GM23248 (cell line): ENCODE measurements around the gene TMEM44. TPM values are rescaled to one million over a fixed set of nuclear protein-coding genes. Genes with fewer than 3 reads are reported as not detected.

ENCODE experiments used
- DNase-seq: peaks from one replicate; pipeline ENCODE4 v3.0.0-alpha.2; 2015
- H2AFZ ChIP-seq: fragments of 200-600 bp; sonication (generic); 2 replicates; pipeline ENCODE4 v1.6.1; 2016; ENCODE audit warnings: antibody characterized with exemption
- H3F3A ChIP-seq: fragments of 200-600 bp; sonication (generic); 2 replicates; pipeline ENCODE4 v1.6.1; 2016; ENCODE audit warnings: mild to moderate bottlenecking, antibody characterized with exemption, mixed run types; ENCODE audit not compliant: insufficient read depth
- H3K27ac ChIP-seq: fragments of 200-600 bp; sonication (generic); 2 replicates; pipeline ENCODE4 v1.5.1; 2016; ENCODE audit warnings: mild to moderate bottlenecking
- H3K27me3 ChIP-seq: fragments of 200-600 bp; sonication (generic); replicated peaks from 2 replicates; pipeline ENCODE4 v1.6.1; 2016; ENCODE audit warnings: mild to moderate bottlenecking; ENCODE audit not compliant: insufficient read depth
- H3K36me3 ChIP-seq: fragments of 200-600 bp; sonication (generic); 2 replicates; pipeline ENCODE4 v1.6.1; 2016; ENCODE audit warnings: low read depth, mild to moderate bottlenecking
- H3K4me1 ChIP-seq: fragments of 200-600 bp; sonication (generic); 2 replicates; pipeline ENCODE4 v1.6.1; 2016; ENCODE audit warnings: mild to moderate bottlenecking; ENCODE audit not compliant: insufficient read depth
- H3K4me2 ChIP-seq: fragments of 200-600 bp; sonication (generic); one replicate; pipeline ENCODE4 v1.6.1; 2016; ENCODE audit warnings: mild to moderate bottlenecking; ENCODE audit not compliant: unreplicated experiment
- H3K4me3 ChIP-seq: fragments of 200-600 bp; sonication (generic); 2 replicates; pipeline ENCODE4 v1.5.1; 2016; ENCODE audit warnings: mild to moderate bottlenecking
- H3K79me2 ChIP-seq: fragments of 200-600 bp; sonication (generic); 2 replicates; pipeline ENCODE4 v1.6.1; 2016; ENCODE audit warnings: mild to moderate bottlenecking; ENCODE audit not compliant: insufficient read depth
- H3K9ac ChIP-seq: fragments of 200-600 bp; sonication (generic); 2 replicates; pipeline ENCODE4 v1.6.1; 2016; ENCODE audit warnings: mild to moderate bottlenecking
- H3K9me2 ChIP-seq: fragments of 200-600 bp; sonication (generic); 2 replicates; pipeline ENCODE4 v1.6.1; 2016; ENCODE audit warnings: mixed run types, mild to moderate bottlenecking, moderate library complexity; ENCODE audit not compliant: insufficient read depth
- H3K9me3 ChIP-seq: fragments of 200-600 bp; sonication (generic); one replicate; pipeline ENCODE4 v1.6.1; 2017; ENCODE audit warnings: low read depth
- H4K20me1 ChIP-seq: fragments of 200-600 bp; sonication (generic); 2 replicates; pipeline ENCODE4 v1.6.0; 2016; ENCODE audit not compliant: insufficient read depth
- EZH2 ChIP-seq: fragments of 200-600 bp; sonication (generic); IDR thresholded peaks from 2 replicates; pipeline ENCODE4 v1.6.1; 2018; ENCODE audit warnings: antibody characterized with exemption, mild to moderate bottlenecking; ENCODE audit not compliant: insufficient read depth, poor library complexity, severe bottlenecking
- EZH2phosphoT487 ChIP-seq: fragments of 200-600 bp; sonication (generic); IDR thresholded peaks from 2 replicates; pipeline ENCODE4 v1.6.1; 2018; ENCODE audit warnings: antibody characterized with exemption, moderate library complexity, mild to moderate bottlenecking, low read depth; ENCODE audit not compliant: insufficient read depth
- WGBS, 2 experiments: methylation state at CpG; one replicate each; pipeline ENCODE4 v1.1.6; 2015 to 2017; ENCODE audit warnings: low lambda C conversion rate in 2 of 2, low coverage in 1 of 2; ENCODE audit errors: missing lambda C conversion rate in 2 of 2; 5-methylcytosine and 5-hydroxymethylcytosine counted together
- in situ Hi-C: fragments of 300-500 bp; cut with MboI; formaldehyde crosslinking; loops from 2 replicates; pipeline ENCODE4 v1.15.0; 2020
- polyA plus RNA-seq: library from polyadenylated mRNA; unstranded; fragments of >200 nt; fragmentation: Nextera tagmentation; extraction: Ambion mirVana; gene quantifications from 2 replicates; pipeline ENCODE4 v1.2.1, GENCODE V29; 2016
- total RNA-seq: library from RNA; depleted of rRNA; stranded (reverse); fragments of >200 nt; shearing (Covaris generic); gene quantifications from 2 replicates; pipeline ENCODE4 v1.2.3, GENCODE V29; 2014

The TMEM44 gene
- total and polyA plus RNA-seq, 2 experiments from 2014 or later: 13.1 to 14.6 TPM

DNA sequence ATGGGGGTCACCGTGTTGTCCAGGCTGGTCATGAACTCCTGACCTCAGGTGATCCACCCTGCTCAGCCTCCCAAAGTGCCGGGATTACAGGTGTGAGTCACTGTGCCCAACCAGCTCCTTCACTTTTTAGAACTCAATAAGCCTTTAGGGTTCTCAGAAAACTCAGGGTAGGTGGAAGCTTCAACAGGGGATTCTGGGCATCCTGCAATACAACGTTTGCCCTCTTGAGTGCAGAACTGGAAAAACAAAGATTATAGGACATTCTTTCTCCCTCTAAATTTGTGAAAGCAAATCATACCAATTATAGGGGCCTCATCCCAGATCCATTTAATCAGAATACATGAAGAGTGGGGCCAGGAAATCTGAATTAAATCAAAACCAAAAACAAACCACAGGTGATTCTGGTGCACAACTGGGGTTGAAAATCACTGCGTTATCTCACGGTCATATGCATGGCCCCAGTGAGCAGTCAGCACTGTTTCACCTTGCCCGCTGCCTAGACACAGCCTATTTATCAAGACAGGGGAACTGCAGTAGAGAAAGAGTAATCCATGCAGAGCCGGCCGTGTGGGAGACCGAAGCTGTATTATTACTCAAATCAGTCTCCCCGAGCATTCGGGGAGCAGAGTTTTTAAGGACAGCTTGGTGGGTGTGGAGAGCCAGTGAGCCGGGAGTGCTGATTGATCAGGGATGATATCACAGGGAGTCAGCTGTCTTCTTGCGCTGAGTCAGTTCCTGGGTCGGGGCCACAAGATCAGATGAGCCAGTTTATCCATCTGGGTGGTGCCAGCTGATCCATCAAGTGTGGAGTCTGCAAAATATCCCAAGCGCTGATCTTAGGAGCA lies 58.4 kb downstream of the TMEM44 start:
- H3K4me1 ChIP-seq: peaks cover 63% of the 10 kb centered on the region
- H3K4me2 ChIP-seq: peak overlapping the region; percentile 76
- peak; percentile 82 for DNase-seq
- H3K4me3 ChIP-seq: peak overlapping the region; percentile 47
- in situ Hi-C loops: loop anchor here (5.0 kb wide), 1 partner anchor 93 kb away; no protein-coding TSS in a partner anchor
- H3K79me2 ChIP-seq: no peaks in the 10 kb centered on the region
- H3K27ac ChIP-seq: peak overlapping the region; percentile 98
- H3K9me3 ChIP-seq: no peaks in the 10 kb centered on the region
- TF ChIP-seq EZH2phosphoT487 (no peak), EZH2 (no peak)
- H3K27me3 ChIP-seq: no peaks in the 10 kb centered on the region
- no peaks in the 10 kb centered on the region for H3K9me2 ChIP-seq
- H3K36me3 ChIP-seq: no peaks in the 10 kb centered on the region
- H2AFZ ChIP-seq: no peak overlapping the region
- H3K9ac ChIP-seq: peak overlapping the region; percentile 79
- peaks cover 68% of the 10 kb centered on the region for H3F3A ChIP-seq
- H4K20me1 ChIP-seq: no peaks in the 10 kb centered on the region
- WGBS, 2 experiments: 6 to 9% methylated on average over 15 of the region's 15 CpGs

DNA sequence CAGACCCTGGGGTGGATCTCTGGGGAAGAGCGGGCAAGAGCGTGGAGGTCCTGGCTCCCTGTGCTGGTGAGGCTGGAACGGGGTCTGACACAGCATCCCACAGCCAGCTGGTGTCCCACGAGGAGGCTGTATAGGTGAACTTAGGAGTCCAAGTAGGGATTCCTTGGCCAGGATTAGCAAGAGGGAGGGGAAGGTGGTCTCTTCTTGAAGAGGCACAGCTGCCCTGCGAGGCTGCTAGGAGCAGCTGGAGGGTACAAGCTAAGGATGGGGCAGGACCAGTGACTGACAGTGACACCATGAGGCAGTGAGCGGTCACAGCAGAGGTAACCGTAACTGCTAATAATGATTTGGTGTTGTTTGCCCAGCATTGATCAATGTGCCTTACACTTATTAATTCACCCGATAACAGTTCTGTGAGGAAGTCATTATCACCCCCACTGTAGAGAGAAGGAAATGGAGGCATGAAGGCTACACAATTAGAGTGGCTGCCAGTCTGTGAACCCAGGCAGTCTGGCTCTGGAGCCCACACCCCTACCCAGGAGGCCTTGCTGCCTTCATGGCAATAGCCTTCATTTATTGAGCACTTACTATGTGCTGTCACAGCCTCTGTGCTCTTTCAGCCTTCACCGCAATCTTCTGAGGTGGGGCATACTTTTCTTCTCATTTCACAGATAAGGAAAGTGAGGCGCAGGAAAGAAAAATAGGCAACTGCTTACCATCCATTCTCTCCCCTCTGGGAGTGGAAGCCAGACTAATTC lies 59.4 kb downstream of the TMEM44 start:
- H3K4me2 ChIP-seq: no peak overlapping the region
- H3K36me3 ChIP-seq: no peaks in the 10 kb centered on the region
- no peaks in the 10 kb centered on the region for H3K79me2 ChIP-seq
- WGBS, 2 experiments: 83 to 85% methylated on average over 10 of the region's 10 CpGs
- H3K27ac ChIP-seq: peak overlapping the region; percentile 98
- no peaks in the 10 kb centered on the region for H4K20me1 ChIP-seq
- peaks cover 62% of the 10 kb centered on the region for H3F3A ChIP-seq
- peaks cover 62% of the 10 kb centered on the region for H3K4me1 ChIP-seq
- no peaks in the 10 kb centered on the region for H3K9me3 ChIP-seq
- no peaks in the 10 kb centered on the region for H3K27me3 ChIP-seq
- H3K9me2 ChIP-seq: no peaks in the 10 kb centered on the region
- TF ChIP-seq EZH2 (no peak), EZH2phosphoT487 (no peak)
- H3K9ac ChIP-seq: peak overlapping the region; percentile 79
- H3K4me3 ChIP-seq: no peak overlapping the region
- H2AFZ ChIP-seq: no peak overlapping the region
- in situ Hi-C loops: loop anchor here (5.0 kb wide), 1 partner anchor 92 kb away; no protein-coding TSS in a partner anchor
- DNase-seq: peak; percentile 52

GRCh38 chr3:194572944-194573491 lies 60.2 kb downstream of the TMEM44 start:
- no peak for TF ChIP-seq EZH2
- TF ChIP-seq EZH2phosphoT487: no peak
- H3K4me1 ChIP-seq: peaks cover 54% of the 10 kb centered on the region
- in situ Hi-C loops: loop anchor here (5.0 kb wide), 1 partner anchor 91 kb away; no protein-coding TSS in a partner anchor

More at GRCh38 chr3:194572944-194573491, 60.2 kb downstream of the TMEM44 start:
- Histone ChIP-seq H4K20me1 (no peaks in the 10 kb centered on the region), H3K4me3 (no peak overlapping the region), H3F3A (peaks cover 54% of the 10 kb centered on the region), H2AFZ (no peak overlapping the region), H3K9me3 (no peaks in the 10 kb centered on the region), H3K4me2 (no peak overlapping the region), H3K79me2 (no peaks in the 10 kb centered on the region), H3K27me3 (no peaks in the 10 kb centered on the region), H3K27ac (peak overlapping the region; percentile 98), H3K9me2 (no peaks in the 10 kb centered on the region), H3K9ac (peak overlapping the region; percentile 79), H3K36me3 (no peaks in the 10 kb centered on the region)
- peak; percentile 67 for DNase-seq
- 81 to 87% methylated on average over 16 of the region's 16 CpGs for WGBS, 2 experiments
